H1 (cell line): ENCODE data around the gene NUAK1.

Source experiments
- EZH2 ChIP-seq: fragments of 200-600 bp; sonication (generic); IDR thresholded peaks from 2 replicates; pipeline ENCODE4 v1.7.1; 2012; ENCODE audit warnings: low read depth, mild to moderate bottlenecking, moderate library complexity, low read length, inconsistent platforms; ENCODE audit not compliant: severe bottlenecking
- POLR2A ChIP-seq, 2 experiments: IDR thresholded peaks; 1 replicate in 1 of 2; 2 replicates in 1 of 2; pipeline ENCODE4 v1.6.1; 2011; ENCODE audit warnings: low read depth in 2 of 2, low read length in 2 of 2, mild to moderate bottlenecking in 2 of 2; ENCODE audit errors: control extremely low read depth in 1 of 2
- POU5F1 ChIP-seq: IDR thresholded peaks from 2 replicates; pipeline ENCODE4 v1.6.1; 2011; ENCODE audit warnings: low read depth, mild to moderate bottlenecking, low read length, moderate library complexity
- TBP ChIP-seq: IDR thresholded peaks from 2 replicates; pipeline ENCODE4 v1.6.1; 2011; ENCODE audit warnings: low read depth, low read length, improper control_type of control experiment
- TF ChIP-seq, protein P1 (sequence below), 3 experiments: IDR thresholded peaks; 1 replicate in 2 of 3; 2 replicates in 1 of 3; pipeline versions ENCODE4 v1.5.1 to v1.6.1; 2011; ENCODE audit warnings: low read length in 3 of 3, mild to moderate bottlenecking in 3 of 3, inconsistent platforms in 2 of 3, low read depth in 1 of 3, moderate library complexity in 1 of 3; ENCODE audit not compliant: insufficient read depth in 1 of 3; ENCODE audit errors: control extremely low read depth in 1 of 3

DNA sequence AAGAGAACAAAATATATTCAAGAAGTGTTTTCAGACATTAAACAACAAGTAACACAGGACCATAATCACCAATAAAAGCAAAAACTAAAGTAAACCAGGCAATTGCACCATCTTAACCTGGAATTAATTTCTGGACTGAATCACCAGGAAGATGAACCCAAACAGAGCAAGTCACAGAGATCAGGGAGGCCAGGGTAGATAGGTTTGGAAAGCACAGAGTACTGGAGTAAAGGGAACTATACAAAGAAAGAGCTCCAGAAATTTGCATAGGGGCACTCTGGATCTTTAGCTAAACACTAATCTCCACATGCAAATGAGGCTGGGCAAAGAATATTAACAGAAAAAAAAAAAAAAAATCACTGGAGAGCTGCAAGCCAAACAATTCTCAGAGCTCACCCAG is 84.7 kb downstream of the NUAK1 start:
- TF ChIP-seq EZH2, result no peak
- TF ChIP-seq, protein P1, sequence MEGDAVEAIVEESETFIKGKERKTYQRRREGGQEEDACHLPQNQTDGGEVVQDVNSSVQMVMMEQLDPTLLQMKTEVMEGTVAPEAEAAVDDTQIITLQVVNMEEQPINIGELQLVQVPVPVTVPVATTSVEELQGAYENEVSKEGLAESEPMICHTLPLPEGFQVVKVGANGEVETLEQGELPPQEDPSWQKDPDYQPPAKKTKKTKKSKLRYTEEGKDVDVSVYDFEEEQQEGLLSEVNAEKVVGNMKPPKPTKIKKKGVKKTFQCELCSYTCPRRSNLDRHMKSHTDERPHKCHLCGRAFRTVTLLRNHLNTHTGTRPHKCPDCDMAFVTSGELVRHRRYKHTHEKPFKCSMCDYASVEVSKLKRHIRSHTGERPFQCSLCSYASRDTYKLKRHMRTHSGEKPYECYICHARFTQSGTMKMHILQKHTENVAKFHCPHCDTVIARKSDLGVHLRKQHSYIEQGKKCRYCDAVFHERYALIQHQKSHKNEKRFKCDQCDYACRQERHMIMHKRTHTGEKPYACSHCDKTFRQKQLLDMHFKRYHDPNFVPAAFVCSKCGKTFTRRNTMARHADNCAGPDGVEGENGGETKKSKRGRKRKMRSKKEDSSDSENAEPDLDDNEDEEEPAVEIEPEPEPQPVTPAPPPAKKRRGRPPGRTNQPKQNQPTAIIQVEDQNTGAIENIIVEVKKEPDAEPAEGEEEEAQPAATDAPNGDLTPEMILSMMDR (IDR thresholded peaks at IDR 0.05; ENCODE audit: control extremely low read depth in 1 of 3, insufficient read depth in 1 of 3, low read depth in 1 of 3, low read length in 3 of 3), result no peak
- TF ChIP-seq TBP, result no peak
- no peak for TF ChIP-seq POLR2A (IDR thresholded peaks at IDR 0.05; ENCODE audit: control extremely low read depth in 1 of 2, low read depth in 2 of 2, low read length in 2 of 2)
- TF ChIP-seq POU5F1, result no peak
